Liver (tissue), 9 donors: Measurements from ENCODE around the gene SH3RF3. TPM values are rescaled to one million over a fixed set of nuclear protein-coding genes. Genes with fewer than 3 reads are reported as not detected.

ENCODE experiments used
- DNase-seq: peaks from one replicate; pipeline ENCODE4 v3.0.0-alpha.2; 2017; ENCODE audit warnings: low spot score
- H3K27ac ChIP-seq, 2 donors: one replicate each; pipeline ENCODE4 v1.7.0; 2013; ENCODE audit warnings: inconsistent platforms in 2 of 2, low read length in 2 of 2, control low read depth in 1 of 2, low read depth in 1 of 2, mild to moderate bottlenecking in 1 of 2
- H3K27me3 ChIP-seq, 4 donors: one replicate each; pipeline versions ENCODE4 v1.6.1 to v1.7.0; 2013; ENCODE audit warnings: low read length in 3 of 4, inconsistent platforms in 1 of 4, mild to moderate bottlenecking in 1 of 4, moderate library complexity in 1 of 4; ENCODE audit not compliant: control insufficient read depth in 4 of 4, insufficient read depth in 4 of 4
- H3K36me3 ChIP-seq, 4 donors: one replicate each; pipeline versions ENCODE4 v1.6.1 to v1.7.0; 2013; ENCODE audit warnings: low read length in 3 of 4, mild to moderate bottlenecking in 3 of 4, low read depth in 1 of 4, moderate library complexity in 1 of 4; ENCODE audit not compliant: control insufficient read depth in 4 of 4, insufficient read depth in 3 of 4
- H3K4me1 ChIP-seq, 4 donors: one replicate each; pipeline versions ENCODE4 v1.6.1 to v1.7.0; 2013; ENCODE audit warnings: low read length in 3 of 4, mild to moderate bottlenecking in 3 of 4, moderate library complexity in 1 of 4; ENCODE audit not compliant: control insufficient read depth in 4 of 4, insufficient read depth in 4 of 4
- H3K4me3 ChIP-seq, 3 donors: one replicate each; pipeline versions ENCODE4 v1.6.1 to v1.7.0; 2013; ENCODE audit warnings: low read length in 3 of 3, control low read depth in 1 of 3, low read depth in 1 of 3, mild to moderate bottlenecking in 1 of 3
- H3K9ac ChIP-seq, 2 donors: one replicate each; pipeline ENCODE4 v1.7.0; 2013; ENCODE audit warnings: low read length in 2 of 2, mild to moderate bottlenecking in 2 of 2, moderate library complexity in 2 of 2, control low read depth in 1 of 2, low read depth in 1 of 2
- H3K9me3 ChIP-seq, 4 donors: one replicate each; pipeline versions ENCODE4 v1.6.1 to v1.7.0; 2013; ENCODE audit warnings: low read length in 3 of 4; ENCODE audit not compliant: control insufficient read depth in 4 of 4
- CTCF ChIP-seq: fragments of 150-350 bp; IDR thresholded peaks from 2 replicates; pipeline ENCODE4 v1.5.1; 2017; ENCODE audit warnings: improper control_type of control experiment, low read depth, low read length; ENCODE audit not compliant: missing input control
- EGR1 ChIP-seq, 2 donors: IDR thresholded peaks; 2 replicates each; pipeline ENCODE4 v1.6.1; 2016 to 2018; ENCODE audit warnings: antibody characterized with exemption in 2 of 2, low read depth in 2 of 2
- FOXA1 ChIP-seq: IDR thresholded peaks from 2 replicates; pipeline ENCODE4 v1.6.1; 2016; ENCODE audit warnings: antibody characterized with exemption
- FOXA2 ChIP-seq: IDR thresholded peaks from 2 replicates; pipeline ENCODE4 v1.6.1; 2016; ENCODE audit warnings: antibody characterized with exemption
- GABPA ChIP-seq, 2 donors: IDR thresholded peaks in 1 of 2; conservative IDR thresholded peaks in 1 of 2; 2 replicates each; pipeline ENCODE4 v1.6.1; 2016; ENCODE audit warnings: antibody characterized with exemption in 2 of 2, mild to moderate bottlenecking in 1 of 2, moderate library complexity in 1 of 2
- HNF4A ChIP-seq, 2 donors: conservative IDR thresholded peaks; 2 replicates each; pipeline ENCODE4 v1.6.1; 2016; ENCODE audit warnings: antibody characterized with exemption in 2 of 2, mild to moderate bottlenecking in 2 of 2
- HNF4G ChIP-seq: IDR thresholded peaks from 2 replicates; pipeline ENCODE4 v1.6.1; 2016; ENCODE audit warnings: antibody characterized with exemption
- JUND ChIP-seq, 2 donors: IDR thresholded peaks; 2 replicates each; pipeline ENCODE4 v1.6.1; 2016; ENCODE audit warnings: antibody characterized with exemption in 2 of 2
- MAX ChIP-seq: IDR thresholded peaks from 2 replicates; pipeline ENCODE4 v1.6.1; 2016; ENCODE audit warnings: antibody characterized with exemption
- NR2F2 ChIP-seq: IDR thresholded peaks from 2 replicates; pipeline ENCODE4 v1.6.1; 2016; ENCODE audit warnings: antibody characterized with exemption
- RAD21 ChIP-seq, 2 donors: IDR thresholded peaks; 2 replicates each; pipeline ENCODE4 v1.6.1; 2016; ENCODE audit warnings: antibody characterized with exemption in 2 of 2, mild to moderate bottlenecking in 2 of 2
- REST ChIP-seq: IDR thresholded peaks from 2 replicates; pipeline ENCODE4 v1.6.1; 2016; ENCODE audit warnings: antibody characterized with exemption, mild to moderate bottlenecking
- RXRA ChIP-seq, 2 donors: IDR thresholded peaks; 2 replicates each; pipeline ENCODE4 v1.6.1; 2017 to 2018; ENCODE audit warnings: antibody characterized with exemption in 2 of 2, mild to moderate bottlenecking in 1 of 2
- SP1 ChIP-seq: IDR thresholded peaks from 2 replicates; pipeline ENCODE4 v1.6.1; 2018; ENCODE audit warnings: antibody characterized with exemption, mild to moderate bottlenecking
- TAF1 ChIP-seq: conservative IDR thresholded peaks from 2 replicates; pipeline ENCODE4 v1.6.1; 2016; ENCODE audit warnings: antibody characterized with exemption, mild to moderate bottlenecking
- YY1 ChIP-seq: IDR thresholded peaks from 2 replicates; pipeline ENCODE4 v1.6.1; 2016; ENCODE audit warnings: antibody characterized with exemption, mild to moderate bottlenecking
- WGBS: extraction: QIAGEN DNeasy Blood & Tissue Kit; methylation state at CpG from one replicate; pipeline ENCODE4 v1.1.7; 2013; 5-methylcytosine and 5-hydroxymethylcytosine counted together
- polyA plus RNA-seq, 2 donors: library from polyadenylated mRNA; stranded (reverse) in 1 of 2; unstranded in 1 of 2; fragments of 200-250 nt in 1 of 2; fragments of >200 nt in 1 of 2; fragmentation: Nextera tagmentation in 1 of 2; extraction: Ambion mirVana in 1 of 2; gene quantifications; one replicate each; pipeline versions ENCODE4 v1.2.1 to v1.2.3, GENCODE V29; 2013 to 2015
- total RNA-seq, 2 donors: library from RNA; depleted of rRNA; stranded (reverse); fragments of >200 nt; gene quantifications; one replicate each; pipeline ENCODE4 v1.2.3, GENCODE V29; 2014
- TF ChIP-seq, protein P1 (sequence below): IDR thresholded peaks from 2 replicates; pipeline ENCODE4 v1.6.1; 2016; ENCODE audit warnings: antibody characterized with exemption
- TF ChIP-seq, protein P2 (sequence below): IDR thresholded peaks from 2 replicates; pipeline ENCODE4 v1.6.1; 2016; ENCODE audit warnings: antibody characterized with exemption
- donor health status: healthy.
- donor health status: healthy.
- donor health status: healthy.
- donor health status: healthy.
- donor health status: healthy.

Gene SH3RF3
- total and polyA plus RNA-seq, 4 donors: 0.11 to 1.0 (median 0.54) TPM

- Histone ChIP-seq H3K4me3 (no peak overlapping the region), H3K36me3 (no peaks in the 10 kb centered on the region), H3K9me3 (no peaks in the 10 kb centered on the region), H3K27me3 (no peaks in the 10 kb centered on the region), H3K9ac (no peak overlapping the region), H3K27ac (no peak overlapping the region), H3K4me1 (no peaks in the 10 kb centered on the region)
- no peak for TF ChIP-seq RXRA (IDR thresholded peaks at IDR 0.05)
- no peak for TF ChIP-seq EGR1 (IDR thresholded peaks at IDR 0.05; ENCODE audit: low read depth in 2 of 2)
- TF ChIP-seq FOXA2: no peak
- TF ChIP-seq REST: no peak
- TF ChIP-seq, protein P1, sequence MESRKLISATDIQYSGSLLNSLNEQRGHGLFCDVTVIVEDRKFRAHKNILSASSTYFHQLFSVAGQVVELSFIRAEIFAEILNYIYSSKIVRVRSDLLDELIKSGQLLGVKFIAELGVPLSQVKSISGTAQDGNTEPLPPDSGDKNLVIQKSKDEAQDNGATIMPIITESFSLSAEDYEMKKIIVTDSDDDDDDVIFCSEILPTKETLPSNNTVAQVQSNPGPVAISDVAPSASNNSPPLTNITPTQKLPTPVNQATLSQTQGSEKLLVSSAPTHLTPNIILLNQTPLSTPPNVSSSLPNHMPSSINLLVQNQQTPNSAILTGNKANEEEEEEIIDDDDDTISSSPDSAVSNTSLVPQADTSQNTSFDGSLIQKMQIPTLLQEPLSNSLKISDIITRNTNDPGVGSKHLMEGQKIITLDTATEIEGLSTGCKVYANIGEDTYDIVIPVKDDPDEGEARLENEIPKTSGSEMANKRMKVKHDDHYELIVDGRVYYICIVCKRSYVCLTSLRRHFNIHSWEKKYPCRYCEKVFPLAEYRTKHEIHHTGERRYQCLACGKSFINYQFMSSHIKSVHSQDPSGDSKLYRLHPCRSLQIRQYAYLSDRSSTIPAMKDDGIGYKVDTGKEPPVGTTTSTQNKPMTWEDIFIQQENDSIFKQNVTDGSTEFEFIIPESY: no peak
- TF ChIP-seq SP1: no peak
- no peak for TF ChIP-seq JUND (IDR thresholded peaks at IDR 0.05)
- TF ChIP-seq MAX: no peak
- no peak for TF ChIP-seq FOXA1
- no peak for TF ChIP-seq NR2F2
- TF ChIP-seq HNF4G: no peak
- no peak for TF ChIP-seq TAF1
- TF ChIP-seq GABPA (IDR thresholded peaks at IDR 0.05 in 1 of 2, conservative IDR thresholded peaks at IDR 0.05 in 1 of 2): no peak
- TF ChIP-seq YY1: no peak
- TF ChIP-seq RAD21 (IDR thresholded peaks at IDR 0.05): no peak
- no peak for TF ChIP-seq HNF4A (conservative IDR thresholded peaks at IDR 0.05)
- TF ChIP-seq, protein P2, sequence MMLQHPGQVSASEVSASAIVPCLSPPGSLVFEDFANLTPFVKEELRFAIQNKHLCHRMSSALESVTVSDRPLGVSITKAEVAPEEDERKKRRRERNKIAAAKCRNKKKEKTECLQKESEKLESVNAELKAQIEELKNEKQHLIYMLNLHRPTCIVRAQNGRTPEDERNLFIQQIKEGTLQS: no peak
- no peak for TF ChIP-seq CTCF
- WGBS: 87% methylated on average over 9 of the region's 9 CpGs
- no peak for DNase-seq
Measured at GRCh38 chr2:109397893-109398292, 268.9 kb downstream of the SH3RF3 start.
